Activated CD4-positive, alpha-beta T cell treated with anti-CD3 and anti-CD28 coated beads for 1 hour (primary cell): ENCODE data around the gene TWIST2.

Experiments
- DNase-seq: peaks from one replicate; pipeline ENCODE4 v3.0.0-alpha.2; 2020

TWIST2 gene

GRCh38 chr2:238892796-238893195, 44.9 kb downstream of the TWIST2 start:
- DNase-seq = no peak

- no peak for DNase-seq
Observed at GRCh38 chr2:238893349-238894000, 45.6 kb downstream of the TWIST2 start.

GRCh38 chr2:238894226-238894949, 46.5 kb downstream of the TWIST2 start:
- DNase-seq = no peak

GRCh38 chr2:238894950-238895298, 47.0 kb downstream of the TWIST2 start:
- DNase-seq = no peak

GRCh38 chr2:238895361-238895882, 47.5 kb downstream of the TWIST2 start:
- no peak for DNase-seq

GRCh38 chr2:238895891-238896600, 48.2 kb downstream of the TWIST2 start:
- no peak for DNase-seq

GRCh38 chr2:238896641-238897040, 48.8 kb downstream of the TWIST2 start:
- DNase-seq = no peak

- no peak for DNase-seq
Observed at GRCh38 chr2:238897122-238897880, 49.4 kb downstream of the TWIST2 start.

- DNase-seq = no peak
Observed at GRCh38 chr2:238897911-238898311, 50.0 kb downstream of the TWIST2 start.

- no peak for DNase-seq
Observed at GRCh38 chr2:238898534-238899281, 50.8 kb downstream of the TWIST2 start.

- DNase-seq = no peak
Observed at GRCh38 chr2:238899386-238899785, 51.5 kb downstream of the TWIST2 start.

GRCh38 chr2:238900511-238900910, 52.6 kb downstream of the TWIST2 start:
- DNase-seq = no peak

GRCh38 chr2:238901461-238902057, 53.7 kb downstream of the TWIST2 start:
- DNase-seq = no peak

GRCh38 chr2:238902285-238902684, 54.4 kb downstream of the TWIST2 start:
- DNase-seq = no peak

- no peak for DNase-seq
Observed at GRCh38 chr2:238903141-238903540, 55.3 kb downstream of the TWIST2 start.

GRCh38 chr2:238904177-238904576, 56.3 kb downstream of the TWIST2 start:
- no peak for DNase-seq

GRCh38 chr2:238904716-238905115, 56.8 kb downstream of the TWIST2 start:
- no peak for DNase-seq

GRCh38 chr2:238905224-238905623, 57.3 kb downstream of the TWIST2 start:
- DNase-seq = no peak

- no peak for DNase-seq
Observed at GRCh38 chr2:238905644-238906043, 57.8 kb downstream of the TWIST2 start.

GRCh38 chr2:238906254-238906935, 58.5 kb downstream of the TWIST2 start:
- no peak for DNase-seq
